ENCODE measurements around the gene HSPA12B.

Gene HSPA12B

DNA sequence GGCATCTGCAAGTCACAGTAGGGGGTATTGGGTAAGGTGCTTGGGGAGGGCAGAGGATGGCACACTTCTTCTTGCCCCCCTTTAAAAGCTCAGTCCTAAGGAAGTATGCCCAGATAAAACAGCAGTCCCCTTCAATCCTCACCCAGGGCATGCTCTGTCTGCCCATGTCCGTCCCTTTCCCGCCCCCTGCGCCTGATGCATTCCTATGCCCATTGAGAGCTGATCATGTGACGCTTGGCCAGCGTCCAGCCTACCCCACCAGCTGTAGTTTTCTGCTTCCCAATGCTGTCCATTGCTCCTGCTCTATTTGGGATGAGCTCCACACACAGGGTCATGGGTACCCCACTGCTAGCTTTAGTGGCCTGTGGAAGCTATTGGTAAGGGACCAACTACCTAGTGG is 28.4 kb upstream of the HSPA12B start:
- no peak for DNase-seq (ENCODE audit: low spot score)

DNA sequence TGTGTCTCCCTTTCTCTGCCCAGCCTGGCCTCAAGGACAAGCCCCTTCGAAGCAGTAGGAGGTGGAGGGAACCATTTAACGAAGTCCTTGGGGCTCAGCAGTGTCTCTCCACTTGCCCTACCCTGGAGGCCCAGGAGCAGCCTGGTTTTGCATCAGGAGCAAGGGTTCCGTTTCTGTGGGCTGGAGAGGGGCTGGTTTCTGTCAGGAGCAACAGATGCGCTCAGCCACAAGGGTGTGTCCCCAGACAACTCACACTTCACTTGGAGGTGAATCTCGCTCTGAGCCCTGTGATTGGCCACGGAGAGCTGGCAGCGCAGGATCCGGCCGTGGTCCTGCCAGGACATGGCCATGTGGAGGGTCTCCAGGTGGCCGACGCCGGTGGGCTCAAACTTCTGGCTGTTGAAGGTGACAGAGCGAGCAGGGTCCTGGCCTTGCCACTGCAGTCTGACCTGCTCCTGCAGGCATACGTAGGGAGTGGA is 27.0 kb upstream of the HSPA12B start:
- no peak for DNase-seq (ENCODE audit: low spot score)

DNA sequence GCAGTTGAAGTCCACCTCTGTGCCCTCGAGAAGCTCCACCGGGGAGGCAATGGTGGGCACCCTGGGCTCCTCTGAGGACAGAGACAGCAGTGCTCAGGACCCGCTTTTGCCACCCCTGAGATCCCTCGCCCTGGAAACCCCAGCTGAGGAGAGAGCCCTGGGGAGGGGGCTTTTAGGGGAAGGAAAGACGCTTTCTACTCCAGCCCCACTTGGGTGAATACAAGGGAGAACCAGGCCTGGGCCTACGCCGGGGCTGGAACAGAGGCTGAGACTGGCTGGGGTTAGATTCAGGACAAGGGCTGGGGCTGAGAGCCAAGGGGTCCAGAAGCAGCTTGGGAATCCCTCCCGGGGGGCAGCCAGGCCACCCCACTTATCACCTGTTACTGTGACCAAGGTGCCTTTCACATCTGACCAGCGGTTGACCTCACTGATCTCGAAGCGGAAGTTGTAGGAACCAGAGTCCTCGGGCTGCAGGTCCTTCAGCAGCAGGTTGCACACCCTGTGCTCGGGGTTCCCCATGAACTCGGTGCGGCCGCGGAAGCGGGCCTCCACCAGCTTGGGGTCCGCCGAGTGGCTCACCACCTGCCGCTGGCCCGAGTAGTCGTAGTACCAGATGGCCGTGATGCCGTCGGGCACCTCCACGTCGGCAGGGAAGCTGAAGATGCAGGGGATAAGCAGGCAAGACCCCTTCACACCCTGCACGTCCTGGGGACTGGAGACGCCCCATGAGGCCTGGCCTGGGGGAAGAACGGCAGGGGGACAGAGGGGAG is 26.3 kb upstream of the HSPA12B start:
- DNase-seq (ENCODE audit: low spot score) = no peak

DNA sequence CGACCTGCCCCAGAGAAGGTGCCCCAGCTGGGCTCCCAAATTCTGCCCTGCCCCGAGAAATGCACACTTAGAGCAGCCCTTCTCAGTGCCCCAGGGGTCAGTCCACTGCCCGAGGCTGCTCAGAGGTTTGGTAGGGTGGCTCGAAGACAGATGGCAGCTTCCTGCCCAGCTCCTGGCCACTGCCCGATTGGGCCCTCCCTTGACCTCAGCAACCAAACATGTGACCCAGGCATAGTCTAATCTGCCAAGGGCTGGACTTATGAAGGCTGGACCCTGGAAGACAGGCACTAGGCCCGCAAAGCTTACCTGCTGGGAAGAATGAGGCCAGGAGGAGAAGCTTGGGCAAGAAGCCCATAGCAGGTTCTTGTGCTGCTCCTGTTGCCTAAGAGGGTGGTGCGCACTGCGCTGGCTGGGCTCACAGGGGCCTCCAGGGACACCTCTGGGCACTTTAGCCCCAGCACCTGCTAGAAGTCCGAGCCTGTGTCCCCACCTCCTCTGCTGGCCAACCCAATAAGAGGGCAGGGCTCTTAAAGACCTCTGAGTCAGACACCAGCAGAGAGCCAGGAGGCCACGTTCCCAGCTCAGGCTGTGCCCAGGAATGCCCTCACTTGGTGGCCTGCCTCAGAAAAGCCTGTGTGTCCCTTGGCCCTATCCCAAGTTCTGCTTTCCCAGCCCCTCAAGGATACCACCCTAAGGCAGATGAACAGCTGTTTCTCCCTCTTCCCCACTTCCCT is 25.5 kb upstream of the HSPA12B start:
- DNase-seq (ENCODE audit: low spot score) = no peak

DNA sequence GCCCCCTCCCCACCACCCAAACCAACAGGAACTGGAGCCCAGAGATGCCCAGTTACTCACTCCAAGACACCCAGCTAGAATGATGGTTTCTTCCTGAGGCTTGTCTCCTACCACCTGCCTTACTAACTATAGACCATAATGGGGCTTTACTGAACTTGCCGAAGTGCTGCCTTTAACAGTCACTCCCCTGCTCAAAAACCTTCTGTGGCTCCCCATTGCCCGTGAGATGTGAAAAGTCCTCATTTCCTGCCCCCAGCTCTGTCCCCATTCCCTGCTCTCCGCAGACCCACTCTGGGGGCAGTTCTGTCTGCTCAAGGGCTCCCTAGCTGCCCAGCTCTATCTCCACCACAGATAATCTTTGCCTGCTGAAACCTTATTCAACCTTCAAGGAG is 25.0 kb upstream of the HSPA12B start:
- no peak for DNase-seq (ENCODE audit: low spot score)

DNA sequence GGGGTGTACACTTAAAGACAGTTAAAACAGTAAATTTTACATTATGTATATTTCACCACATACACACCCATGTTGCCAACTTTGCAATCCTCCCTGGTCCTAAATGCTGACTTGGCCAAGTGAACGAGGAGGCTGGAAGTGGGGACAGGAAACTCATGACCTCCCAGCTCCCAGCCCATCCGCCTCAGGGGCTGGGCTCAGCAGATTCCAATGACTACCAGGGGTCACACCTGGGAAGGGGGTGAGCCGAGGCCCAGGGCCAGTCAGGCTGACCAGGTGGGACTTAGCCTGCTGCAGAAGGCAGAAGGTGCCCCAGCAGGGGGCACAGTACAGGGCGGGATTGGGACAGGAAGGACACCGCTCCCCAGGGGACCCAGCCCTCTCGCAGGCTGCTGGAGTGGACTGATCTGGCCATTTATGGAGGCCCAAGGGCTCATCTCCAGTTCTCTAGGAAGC is 22.4 kb upstream of the HSPA12B start:
- no peak for DNase-seq (ENCODE audit: low spot score)

DNA sequence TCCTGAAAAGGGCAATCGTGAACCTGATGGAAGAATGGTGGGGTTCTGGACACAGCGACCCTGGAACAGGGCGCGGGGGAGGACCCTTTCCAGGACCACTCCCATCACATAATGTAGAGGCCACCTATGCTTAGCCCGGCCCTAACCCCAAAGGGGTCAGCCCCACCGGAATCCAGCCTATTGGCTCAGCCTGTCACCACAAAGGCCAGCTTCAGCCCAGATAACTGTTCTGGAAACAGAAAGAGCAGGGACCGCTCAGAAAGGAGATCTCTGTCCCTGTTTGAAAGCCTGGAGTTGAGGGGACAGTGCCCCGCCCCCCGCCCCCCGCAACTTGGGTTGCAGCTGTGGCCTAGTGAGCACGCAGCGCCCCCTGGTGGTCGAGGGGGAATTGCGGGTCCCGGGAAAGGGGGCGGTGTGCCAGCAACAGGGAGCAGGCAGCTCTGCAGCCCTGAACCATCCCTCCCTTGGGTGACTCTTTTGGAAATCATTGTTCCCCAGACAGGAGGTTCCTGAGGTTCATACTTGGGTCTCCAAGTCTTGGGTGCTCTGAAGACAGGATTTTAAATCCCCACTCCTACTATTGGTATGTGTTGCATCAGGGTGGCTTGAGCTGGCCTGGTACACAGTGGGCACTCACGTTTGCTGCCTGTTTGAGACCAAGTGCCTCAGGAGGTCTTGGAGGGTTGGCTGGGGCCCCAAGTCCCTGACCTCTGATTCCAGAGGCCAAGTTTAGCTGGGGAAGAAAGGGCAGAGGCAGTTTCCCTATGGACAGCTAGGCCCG is 21.6 kb upstream of the HSPA12B start:
- peak; percentile 65 for DNase-seq (ENCODE audit: low spot score)

DNA sequence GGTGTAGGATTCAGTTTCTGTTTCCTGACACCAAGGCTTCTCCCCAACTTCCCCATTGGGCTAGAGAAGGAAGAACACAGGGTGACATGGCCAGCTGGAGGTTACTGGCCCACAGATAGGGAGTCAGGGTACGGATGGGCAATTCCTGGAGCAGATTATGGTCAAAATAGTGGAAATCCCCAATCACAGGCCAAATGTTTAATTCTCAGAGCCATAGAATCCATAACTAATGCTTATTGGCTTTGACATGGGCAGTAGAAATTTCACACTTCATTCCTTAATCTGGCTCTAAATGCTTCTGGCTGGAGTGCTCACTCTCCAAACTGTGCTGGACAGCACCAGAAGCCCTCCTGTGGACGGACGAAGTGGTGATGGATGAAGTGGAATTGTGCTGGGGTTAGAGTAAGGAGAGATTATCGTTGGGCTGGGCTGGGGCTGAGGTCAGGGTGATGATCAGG is 21.0 kb upstream of the HSPA12B start:
- no peak for DNase-seq (ENCODE audit: low spot score)

DNA sequence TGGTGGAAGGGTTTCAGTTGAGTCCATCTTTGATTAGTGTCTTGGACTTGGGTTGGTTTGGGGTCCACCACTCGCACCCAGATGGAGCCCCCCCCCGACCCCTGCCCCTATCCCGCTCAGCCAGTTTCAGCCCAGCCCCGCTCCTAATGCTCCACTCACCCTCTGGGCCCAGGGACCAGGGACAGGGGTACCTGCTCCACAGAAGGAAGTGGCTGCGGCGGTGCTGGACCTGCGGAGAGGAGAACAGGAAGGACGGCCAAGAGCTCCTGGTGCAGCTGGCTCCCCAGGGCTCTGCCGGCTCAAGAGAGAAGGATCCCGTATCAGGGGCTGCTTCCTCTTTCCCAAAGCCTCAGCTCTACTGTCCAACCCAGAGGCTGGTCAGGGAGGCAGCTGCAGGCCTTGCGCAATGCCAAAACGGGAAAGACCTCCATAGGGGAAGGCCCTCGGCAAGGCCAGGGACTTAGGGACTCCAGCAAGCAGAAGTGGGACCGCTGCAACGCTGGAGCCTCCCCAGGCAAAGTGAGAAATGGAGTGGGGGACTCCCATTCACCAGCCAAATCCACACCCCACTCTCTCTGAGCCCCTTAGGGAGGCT is 20.1 kb upstream of the HSPA12B start, which contains the start of gene SIGLEC1:
Gene SIGLEC1 (minus strand): TSS at position 322 of the 595 bp plus-strand sequence. CDS start 5,472 bp downstream, outside the sequence.
- DNase-seq (ENCODE audit: low spot score) = peak; percentile 69

DNA sequence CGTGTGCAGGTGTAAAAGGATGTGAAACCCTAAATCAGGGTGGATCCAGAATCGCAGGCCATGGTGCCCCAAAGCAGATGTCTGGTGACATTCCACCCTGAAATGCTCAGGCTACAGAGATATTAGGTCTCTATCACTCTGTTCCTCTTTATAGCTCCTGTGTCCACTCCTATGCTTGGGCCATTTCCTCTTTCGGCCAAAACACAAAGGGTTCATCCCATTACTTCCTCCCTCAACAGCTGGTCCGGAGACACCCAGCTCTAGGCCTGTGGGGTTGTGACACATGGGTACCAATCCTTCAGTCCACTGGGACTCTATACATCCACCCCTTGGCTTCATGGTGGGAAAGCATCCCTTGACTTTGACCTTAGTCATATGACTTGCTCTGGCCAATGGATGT is 18.4 kb upstream of the HSPA12B start:
- peak; percentile 65 for DNase-seq (ENCODE audit: low spot score)

DNA sequence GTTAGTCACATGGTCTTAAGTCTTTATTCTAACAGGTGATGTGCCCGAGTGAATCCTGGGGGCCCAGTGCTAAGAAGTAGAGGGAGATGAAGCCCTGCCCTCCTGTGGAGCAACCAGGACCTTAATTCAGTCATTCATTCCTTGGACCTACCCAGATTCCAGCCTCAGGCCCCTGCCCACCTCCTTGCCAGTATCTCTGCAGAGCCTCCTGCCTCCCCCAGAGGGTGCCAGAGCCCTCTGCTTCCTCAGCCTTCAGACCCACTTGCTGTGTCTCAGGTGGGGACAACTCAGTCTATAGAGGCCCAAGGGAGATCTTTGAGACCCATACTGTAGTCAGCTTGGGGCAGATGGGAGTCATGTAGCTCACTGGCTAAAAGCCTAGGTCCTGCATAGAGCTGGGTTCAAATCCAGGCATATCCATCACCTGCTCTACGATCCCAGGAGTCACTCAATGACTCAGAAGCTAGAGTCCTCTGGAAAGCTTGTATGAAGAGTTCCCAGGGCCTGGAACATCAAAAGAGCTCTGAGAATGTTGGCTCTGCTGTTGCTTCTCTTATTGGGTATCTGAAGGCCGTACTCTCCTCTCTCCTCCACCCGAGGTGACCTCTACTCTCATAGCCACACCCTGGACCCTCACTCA is 16.2 kb upstream of the HSPA12B start:
- peak; percentile 48 for DNase-seq (ENCODE audit: low spot score)

DNA sequence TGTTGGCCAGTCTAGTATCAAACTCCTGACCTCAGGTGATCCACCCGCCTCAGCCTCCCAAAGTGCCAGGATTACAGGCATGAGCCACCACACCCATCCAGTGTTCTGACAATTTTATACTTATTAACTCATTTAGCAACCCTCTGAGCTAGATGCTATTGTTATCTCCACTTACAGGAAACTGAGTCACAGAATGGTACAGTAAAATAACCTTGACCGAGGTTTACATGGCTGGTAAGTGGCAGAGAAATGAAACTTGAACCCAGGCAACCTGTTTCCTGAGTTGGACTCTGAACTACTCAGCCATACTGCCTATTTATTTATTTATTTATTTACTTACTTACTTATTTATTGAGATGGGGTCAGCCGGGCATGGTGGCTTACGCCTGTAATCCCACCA is 13.4 kb upstream of the HSPA12B start:
- DNase-seq (ENCODE audit: low spot score) = no peak

DNA sequence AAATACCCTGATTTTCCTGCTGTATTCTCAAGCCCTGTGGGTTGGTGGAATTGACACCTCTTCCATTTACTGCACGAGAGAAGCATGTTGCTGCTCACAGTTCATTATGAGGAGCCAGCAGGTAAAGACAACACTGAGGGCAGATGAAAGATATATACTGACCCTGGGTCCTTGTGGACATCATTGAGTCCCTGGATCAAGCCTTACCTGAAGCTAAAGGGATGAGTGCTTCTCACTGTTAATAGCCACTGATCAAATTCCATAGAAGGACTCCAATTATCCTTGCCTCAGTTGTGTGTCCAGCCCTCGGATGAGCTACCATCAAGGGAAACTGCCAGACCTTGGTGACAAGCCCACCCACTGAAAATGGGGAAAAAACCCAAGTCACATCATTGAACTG is 12.4 kb upstream of the HSPA12B start:
- DNase-seq (ENCODE audit: low spot score) = no peak

DNA sequence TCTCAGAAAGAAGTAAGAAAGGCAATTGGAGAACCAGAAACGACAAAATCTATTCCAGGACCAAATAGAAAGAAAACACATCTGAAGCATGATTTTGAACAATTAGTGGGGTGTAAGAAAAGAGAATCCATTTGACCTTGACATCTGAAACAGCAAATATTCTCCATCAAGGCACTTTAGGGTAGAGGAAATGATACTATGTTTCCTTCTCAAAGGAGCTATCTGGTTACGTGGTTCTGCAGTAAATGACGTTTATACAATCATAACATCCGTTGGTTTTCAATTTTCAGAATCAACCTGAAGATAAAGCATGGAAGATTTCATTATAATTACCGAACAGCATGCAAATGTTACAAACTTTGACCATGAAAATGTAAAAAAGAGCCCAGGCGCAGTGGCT is 11.9 kb upstream of the HSPA12B start:
- no peak for DNase-seq (ENCODE audit: low spot score)

DNA sequence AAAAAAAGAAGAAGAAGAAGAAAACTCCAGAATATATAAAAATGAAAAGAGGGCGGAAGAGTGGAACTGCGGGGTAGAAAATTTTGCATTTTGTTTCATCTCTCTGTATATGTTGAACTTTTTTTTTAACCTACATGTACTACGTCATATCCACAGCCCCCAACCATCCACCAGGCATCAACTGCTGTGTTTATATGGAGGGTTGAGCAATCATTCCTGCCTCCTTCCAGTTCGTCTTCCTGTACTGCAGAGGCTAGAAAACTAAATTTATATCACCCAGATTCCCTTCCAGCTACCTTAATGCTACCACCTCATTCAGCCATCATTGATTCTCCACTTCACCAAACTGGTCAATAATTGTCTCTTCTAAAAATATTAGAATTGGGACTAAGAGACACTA is 10.6 kb upstream of the HSPA12B start:
- DNase-seq (ENCODE audit: low spot score) = no peak

DNA sequence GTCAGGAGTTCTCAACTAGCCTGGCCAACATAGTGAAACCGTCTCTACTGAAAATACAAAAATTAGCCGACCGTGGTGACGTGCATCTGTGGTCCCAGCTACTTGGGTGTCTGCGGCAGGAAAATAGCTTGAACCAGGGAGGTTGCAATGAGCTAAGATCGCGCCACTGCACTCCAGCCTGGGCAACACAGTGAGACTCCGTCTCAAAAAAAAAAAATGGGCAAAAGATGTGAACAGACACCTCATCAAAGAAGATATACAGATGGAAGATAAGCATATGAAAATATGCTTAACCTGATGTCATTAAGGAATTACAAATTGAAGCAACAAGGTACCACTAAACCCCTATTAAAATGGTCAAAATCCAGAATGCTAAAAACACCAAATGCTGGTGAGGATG is 9.2 kb upstream of the HSPA12B start:
- no peak for DNase-seq (ENCODE audit: low spot score)

DNA sequence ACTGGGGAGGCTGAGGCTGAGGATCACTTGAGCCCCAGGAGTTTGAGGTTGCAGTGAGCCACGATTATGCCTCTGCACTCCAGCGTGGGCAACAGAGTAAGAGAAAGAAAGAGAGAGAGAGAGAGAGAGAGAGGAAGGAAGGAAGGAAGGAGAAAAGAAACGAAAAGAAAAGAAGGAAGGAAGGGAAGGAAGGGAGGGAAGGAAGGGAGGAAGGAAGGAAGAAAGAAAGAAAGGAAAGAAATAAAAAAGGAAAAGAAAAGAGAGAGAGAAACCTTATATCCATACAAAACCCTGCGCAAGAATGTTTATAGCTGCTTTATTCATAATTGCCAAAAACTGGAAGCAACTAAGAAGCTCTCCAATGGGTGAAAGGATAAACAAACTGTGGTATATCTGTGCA is 8.1 kb upstream of the HSPA12B start:
- no peak for DNase-seq (ENCODE audit: low spot score)

DNA sequence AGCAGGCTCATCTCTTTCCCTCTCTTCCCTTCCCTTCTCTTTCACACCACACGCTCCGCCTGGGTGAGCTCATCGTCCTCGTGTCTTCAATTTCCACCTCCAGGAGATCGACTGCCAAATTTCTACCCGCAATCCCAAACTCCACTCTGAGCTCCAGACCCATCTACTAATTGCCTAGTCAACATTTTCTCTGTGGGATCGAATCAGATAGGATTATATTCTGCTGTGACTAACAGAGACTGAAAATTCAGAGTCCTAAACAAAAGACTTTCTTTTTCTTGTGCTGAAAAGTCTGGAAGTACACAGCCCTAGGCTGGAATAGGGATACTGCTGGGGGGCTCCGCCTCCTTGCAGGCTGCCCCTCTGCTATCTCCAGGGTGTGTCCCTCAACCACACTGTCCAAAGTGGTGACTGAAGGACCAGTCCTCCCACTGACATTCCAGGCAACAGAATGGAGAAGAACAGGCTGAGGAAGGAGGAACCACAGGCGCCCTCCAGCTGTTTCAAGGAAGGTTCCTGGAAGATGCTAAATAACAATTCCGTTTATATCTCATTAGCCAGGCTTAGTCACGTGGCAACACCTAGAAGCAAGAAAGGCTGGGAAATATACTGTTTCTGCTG is 5.0 kb upstream of the HSPA12B start:
- DNase-seq (ENCODE audit: low spot score) = peak; percentile 40

DNA sequence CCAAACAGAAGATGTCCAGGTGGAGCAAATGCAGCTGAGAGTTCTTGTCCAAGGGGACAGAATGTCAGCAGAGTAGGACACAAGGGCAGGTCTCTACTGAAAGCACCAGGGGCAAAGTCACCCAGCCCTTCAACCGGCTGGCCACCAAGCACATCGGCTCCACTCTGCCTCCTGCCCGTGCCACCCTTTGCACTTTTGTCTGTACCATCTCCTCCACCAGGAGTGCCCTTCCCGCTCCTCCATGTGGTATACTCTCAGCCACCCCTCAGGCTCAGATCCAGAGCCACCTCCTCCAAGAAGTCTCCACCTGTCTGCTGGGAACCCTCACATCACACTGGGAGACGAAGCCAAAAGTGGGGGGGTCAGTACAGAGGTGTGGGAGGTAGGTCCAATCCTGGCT is 4.1 kb upstream of the HSPA12B start:
- no peak for DNase-seq (ENCODE audit: low spot score)

DNA sequence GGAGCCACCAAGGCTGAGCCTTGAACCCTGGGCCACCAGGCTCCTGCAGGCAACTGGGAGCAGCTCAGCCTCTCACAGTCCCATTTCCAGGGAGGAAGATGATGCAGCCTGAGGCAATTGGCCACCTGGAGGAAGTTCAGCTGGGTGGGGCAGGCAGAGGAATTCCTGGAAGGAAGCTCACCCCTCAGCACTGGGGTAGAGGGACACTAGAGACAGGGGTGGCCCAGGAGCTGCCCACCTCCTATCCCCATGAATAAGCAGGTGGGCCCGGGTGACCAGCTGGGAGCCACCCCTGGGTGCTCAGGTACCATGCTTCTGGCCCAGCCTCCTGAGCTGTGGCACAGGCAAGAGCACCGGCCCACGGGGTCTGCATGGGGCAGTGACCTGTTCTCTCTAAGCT is 3.6 kb upstream of the HSPA12B start:
- no peak for DNase-seq (ENCODE audit: low spot score)

DNA sequence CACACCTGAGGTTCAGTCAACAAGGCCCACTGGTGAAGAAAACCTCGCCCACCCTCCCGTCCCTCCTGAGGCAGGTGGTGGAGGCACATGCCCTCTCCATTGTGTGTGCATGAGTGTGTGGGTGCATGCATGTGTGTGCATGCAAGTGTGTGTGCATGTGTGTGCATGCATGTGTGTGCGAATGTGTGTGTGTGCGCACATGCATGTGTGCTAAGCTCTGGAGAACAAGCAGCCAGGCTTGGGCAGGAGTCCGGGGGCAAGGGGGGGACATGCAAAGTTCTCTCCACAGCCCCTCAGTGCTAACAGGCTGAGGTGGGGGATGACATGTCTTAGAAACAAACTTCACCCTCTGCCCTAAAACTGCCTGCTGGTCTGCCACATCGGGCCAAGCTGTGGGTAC is 3.1 kb upstream of the HSPA12B start:
- DNase-seq (ENCODE audit: low spot score) = no peak

Data from Ammon's horn (tissue), 1 donor.